WI38 (cell line): ENCODE measurements around the gene XRCC5.

ENCODE experiments used
- H3K4me3 ChIP-seq: 2 replicates; pipeline ENCODE4 v1.5.1; 2011; ENCODE audit warnings: low read depth, mild to moderate bottlenecking, control low read depth, low read length
- CTCF ChIP-seq: IDR thresholded peaks from 2 replicates; pipeline ENCODE4 v1.5.1; 2012; ENCODE audit warnings: low read depth, mild to moderate bottlenecking, control low read depth, low read length

The XRCC5 gene

GRCh38 chr2:216104691-216105090 is 4.5 kb upstream of the XRCC5 start:
- H3K4me3 ChIP-seq, result no peak overlapping the region
- TF ChIP-seq CTCF, result no peak

GRCh38 chr2:216107320-216107719 is 1.8 kb upstream of the XRCC5 start:
- H3K4me3 ChIP-seq, result no peak overlapping the region
- no peak for TF ChIP-seq CTCF

GRCh38 chr2:216107760-216108159 is 1.4 kb upstream of the XRCC5 start:
- TF ChIP-seq CTCF, result no peak

GRCh38 chr2:216108310-216108966 is 710 bp upstream of the XRCC5 start:
- TF ChIP-seq CTCF, result no peak
- H3K4me3 ChIP-seq, result peak overlapping the region; percentile 50

More at GRCh38 chr2:216107760-216108159, 1.4 kb upstream of the XRCC5 start:
- no peak overlapping the region for H3K4me3 ChIP-seq

- H3K4me3 ChIP-seq, result peak overlapping the region; percentile 87
- TF ChIP-seq CTCF, result peak; percentile 46; the same call in 1 of the 2 replicates
These were observed 940 bp downstream of the XRCC5 start for GRCh38 chr2:216109962-216110614.

- peak overlapping the region; percentile 87 for H3K4me3 ChIP-seq
These were observed 1.5 kb downstream of the XRCC5 start for GRCh38 chr2:216110620-216111019.

More at GRCh38 chr2:216110620-216111019, 1.5 kb downstream of the XRCC5 start:
- no peak for TF ChIP-seq CTCF
